Spleen (tissue), 11 donors: Measurements from ENCODE around the gene TPRG1. TPM values are rescaled to one million over a fixed set of nuclear protein-coding genes. Genes with fewer than 3 reads are reported as not detected.

Experiments
- DNase-seq: peaks from one replicate; pipeline ENCODE4 v3.0.0-alpha.2; 2020
- H3K27ac ChIP-seq, 8 donors: fragments of 200-600 bp; sonication (generic) in 7 of 8; 1 replicate in 4 of 8; 2 replicates in 4 of 8; pipeline versions ENCODE4 v1.5.0 to v1.8.0; 2016 to 2021; ENCODE audit warnings: inconsistent platforms in 4 of 8, mild to moderate bottlenecking in 4 of 8, moderate library complexity in 1 of 8
- H3K27me3 ChIP-seq, 7 donors: fragments of 200-600 bp; sonication (generic) in 6 of 7; replicated peaks in 1 of 7; 1 replicate in 4 of 7; 2 replicates in 3 of 7; pipeline versions ENCODE4 v1.5.0 to v1.8.0; 2016 to 2021; ENCODE audit warnings: inconsistent platforms in 3 of 7, mild to moderate bottlenecking in 1 of 7
- H3K36me3 ChIP-seq, 6 donors: fragments of 200-600 bp; sonication (generic) in 5 of 6; 1 replicate in 4 of 6; 2 replicates in 2 of 6; pipeline versions ENCODE4 v1.5.0 to v1.8.0; 2016 to 2021; ENCODE audit warnings: inconsistent platforms in 2 of 6
- H3K4me1 ChIP-seq, 6 donors: fragments of 200-600 bp; sonication (generic) in 5 of 6; 1 replicate in 3 of 6; 2 replicates in 3 of 6; pipeline versions ENCODE4 v1.5.0 to v1.8.0; 2016 to 2021; ENCODE audit warnings: inconsistent platforms in 3 of 6
- H3K4me3 ChIP-seq, 8 donors: fragments of 200-600 bp; sonication (generic) in 7 of 8; 1 replicate in 4 of 8; 2 replicates in 4 of 8; pipeline versions ENCODE4 v1.5.0 to v1.8.0; 2016 to 2021; ENCODE audit warnings: inconsistent platforms in 4 of 8, mild to moderate bottlenecking in 4 of 8, moderate library complexity in 2 of 8
- H3K9me3 ChIP-seq, 8 donors: fragments of 200-600 bp; sonication (generic) in 7 of 8; 1 replicate in 4 of 8; 2 replicates in 4 of 8; pipeline versions ENCODE4 v1.5.0 to v1.8.0; 2016 to 2021; ENCODE audit warnings: inconsistent platforms in 4 of 8
- CTCF ChIP-seq, 11 experiments: fragments of 200-600 bp in 7 of 11; fragments of 450-650 bp in 4 of 11; sonication (generic) in 4 of 11; IDR thresholded peaks in 8 of 11; conservative IDR thresholded peaks in 3 of 11; 1 replicate in 7 of 11; 2 replicates in 4 of 11; pipeline versions ENCODE4 v1.4.0 to v1.8.0; 2016 to 2021; ENCODE audit warnings: antibody characterized with exemption in 11 of 11, inconsistent platforms in 4 of 11, mild to moderate bottlenecking in 1 of 11
- POLR2A ChIP-seq, 3 donors: fragments of 450-650 bp; IDR thresholded peaks; one replicate each; pipeline ENCODE4 v1.5.1; 2017; ENCODE audit warnings: antibody characterized with exemption in 3 of 3, mild to moderate bottlenecking in 1 of 3
- POLR2AphosphoS5 ChIP-seq, 3 donors: sonication (generic); formaldehyde crosslinking; IDR thresholded peaks; one replicate each; pipeline ENCODE4 v1.5.1; 2017; ENCODE audit warnings: antibody characterized with exemption in 3 of 3
- WGBS, 5 donors: extraction: QIAGEN DNeasy Blood & Tissue Kit in 3 of 5; methylation state at CpG; one replicate each; pipeline versions ENCODE4 v1.1.5 to v1.1.7; 2013 to 2018; 5-methylcytosine and 5-hydroxymethylcytosine counted together
- intact Hi-C: fragments of 100-400 bp; cut with DNase I; formaldehyde crosslinking; loops from one replicate; pipeline ENCODE4 v1.15.0; 2023; ENCODE audit warnings: low total_unique reads
- polyA plus RNA-seq, 3 donors: library from polyadenylated mRNA; stranded (reverse); fragments of 200-250 nt; gene quantifications; one replicate each; pipeline ENCODE4 v1.2.1, GENCODE V29; 2013
- total RNA-seq, 7 donors: library from RNA; depleted of rRNA in 3 of 7; stranded (reverse); fragments of >200 nt in 3 of 7; fragmentation: NEBNext Ultra II Directional in 4 of 7; extraction: Animal tissue kit (Norgen Biotek cat#: 25700) in 4 of 7; gene quantifications; one replicate each; pipeline versions ENCODE4 v1.1.0 to v1.2.1, GENCODE V29; 2016 to 2021
- donor health status: healthy with polysubstance abuse.
- donor health status: DM: no; HTN: no; CAD: no; lungs with moderate emphysema.
- donor health status: DM: no; HTN: no; CAD: no.
- donor health status: Bipolar disorder and iron deficiency.
- donor health status: healthy.
- donor health status: DM: no; HTN: no; CAD: no.
- donor health status: DM: yes; HTN: yes; CAD: no.

TPRG1 gene
- total and polyA plus RNA-seq, 10 donors: 0.29 to 11.7 (median 4.6) TPM

GRCh38 chr3:189143321-189143720 lies 28.4 kb upstream of the TPRG1 start:
- Histone ChIP-seq H3K36me3 (no peaks in the 10 kb centered on the region), H3K4me1 (peaks cover 0 to 33% (median 5%) of the 10 kb centered on the region in 6 donors), H3K27me3 (peaks cover 0 to 5% (median 0%) of the 10 kb centered on the region in 7 donors), H3K9me3 (no peaks in the 10 kb centered on the region), H3K27ac (no peak overlapping the region), H3K4me3 (no peak overlapping the region)
- intact Hi-C loops: no loop called here
- TF ChIP-seq POLR2A (IDR thresholded peaks at IDR 0.05) (no peak), POLR2AphosphoS5 (IDR thresholded peaks at IDR 0.05) (no peak), CTCF (IDR thresholded peaks at IDR 0.05 in 8 of 11, conservative IDR thresholded peaks at IDR 0.05 in 3 of 11) (no peak)
- WGBS, 5 donors: 46 to 78% (median 59%) methylated on average over 1 of the region's 1 CpG
- no peak for DNase-seq

- H3K4me3 ChIP-seq: no peak overlapping the region
Measured at GRCh38 chr3:189143771-189144170, 28.0 kb upstream of the TPRG1 start.

GRCh38 chr3:189144645-189145044 lies 27.1 kb upstream of the TPRG1 start:
- intact Hi-C loops: loop anchor here (5.0 kb wide), 1 partner anchor 187 kb away; no protein-coding TSS in a partner anchor
- TF ChIP-seq POLR2AphosphoS5 (IDR thresholded peaks at IDR 0.05) (no peak), POLR2A (IDR thresholded peaks at IDR 0.05) (no peak), CTCF (IDR thresholded peaks at IDR 0.05 in 8 of 11, conservative IDR thresholded peaks at IDR 0.05 in 3 of 11) (peak in 4 of 11 experiments; percentile 29 to 46 (median 36))
- no peaks in the 10 kb centered on the region for H3K9me3 ChIP-seq
- H3K27me3 ChIP-seq: peaks cover 0 to 5% (median 0%) of the 10 kb centered on the region in 7 donors
- H3K4me3 ChIP-seq: no peak overlapping the region
- peaks cover 0 to 33% (median 5%) of the 10 kb centered on the region in 6 donors for H3K4me1 ChIP-seq
- H3K36me3 ChIP-seq: no peaks in the 10 kb centered on the region
- peak overlapping the region in 5 of 8 donors; percentile 1 to 70 (median 68) for H3K27ac ChIP-seq
- WGBS, 5 donors: 17 to 34% (median 31%) methylated on average over 5 of the region's 5 CpGs
- no peak for DNase-seq

More at GRCh38 chr3:189143771-189144170, 28.0 kb upstream of the TPRG1 start:
- H3K27ac ChIP-seq: peak overlapping the region in 4 of 8 donors; percentile 46 to 70 (median 68)
- 61 to 76% (median 66%) methylated on average over 3 of the region's 3 CpGs for WGBS, 5 donors
- DNase-seq: no peak
- H3K36me3 ChIP-seq: no peaks in the 10 kb centered on the region
- peaks cover 0 to 33% (median 5%) of the 10 kb centered on the region in 6 donors for H3K4me1 ChIP-seq
- no peaks in the 10 kb centered on the region for H3K9me3 ChIP-seq
- intact Hi-C loops: no loop called here
- H3K27me3 ChIP-seq: peaks cover 0 to 5% (median 0%) of the 10 kb centered on the region in 7 donors
- TF ChIP-seq CTCF (IDR thresholded peaks at IDR 0.05 in 8 of 11, conservative IDR thresholded peaks at IDR 0.05 in 3 of 11): no peak
- TF ChIP-seq POLR2AphosphoS5 (IDR thresholded peaks at IDR 0.05): no peak
- no peak for TF ChIP-seq POLR2A (IDR thresholded peaks at IDR 0.05)

GRCh38 chr3:189146848-189147247 lies 24.9 kb upstream of the TPRG1 start:
- intact Hi-C loops: loop anchor here (5.0 kb wide), 1 partner anchor 190 kb away; no protein-coding TSS in a partner anchor
- no peaks in the 10 kb centered on the region for H3K36me3 ChIP-seq
- TF ChIP-seq POLR2A (IDR thresholded peaks at IDR 0.05): no peak
- no peak for TF ChIP-seq CTCF (IDR thresholded peaks at IDR 0.05 in 8 of 11, conservative IDR thresholded peaks at IDR 0.05 in 3 of 11)
- TF ChIP-seq POLR2AphosphoS5 (IDR thresholded peaks at IDR 0.05): no peak
- H3K4me3 ChIP-seq: no peak overlapping the region
- no peak overlapping the region for H3K27ac ChIP-seq
- no peak for DNase-seq
- 52 to 70% (median 55%) methylated on average over 2 of the region's 2 CpGs for WGBS, 5 donors
- H3K4me1 ChIP-seq: peaks cover 0 to 33% (median 5%) of the 10 kb centered on the region in 6 donors
- no peaks in the 10 kb centered on the region for H3K9me3 ChIP-seq
- H3K27me3 ChIP-seq: peaks cover 0 to 5% (median 0%) of the 10 kb centered on the region in 7 donors
